ENCODE measurements around the gene RTCA.

- TF ChIP-seq CTCF (IDR thresholded peaks at IDR 0.05): no peak
- TF ChIP-seq POLR2A (IDR thresholded peaks at IDR 0.05): peak in 1 of 2 donors; percentile 25
These were observed 36.2 kb upstream of the RTCA start for GRCh38 chr1:100229681-100230443.

Data from adrenal gland (tissue), 5 donors.